GM23338 (cell line): ENCODE measurements around the gene ATP5F1B. TPM values are rescaled to one million over a fixed set of nuclear protein-coding genes. Genes with fewer than 3 reads are reported as not detected.

Experiments used
- ATAC-seq: fragments of 200-7000 bp; cut with Tn5 transposase; 3 replicates; pipeline ENCODE4 v1.9.1; 2020
- DNase-seq: peaks from one replicate; pipeline ENCODE4 v3.0.0-alpha.2; 2015; ENCODE audit warnings: low spot score
- H2AFZ ChIP-seq: fragments of 200-600 bp; sonication (generic); 2 replicates; pipeline ENCODE4 v1.8.0; 2016; ENCODE audit warnings: antibody characterized with exemption, mild to moderate bottlenecking, moderate library complexity
- H3F3A ChIP-seq: fragments of 200-600 bp; sonication (generic); replicated peaks from 2 replicates; pipeline ENCODE4 v1.8.0; 2017; ENCODE audit warnings: antibody characterized with exemption, mixed run types, low read depth
- H3K27ac ChIP-seq: fragments of 200-600 bp; sonication (generic); 2 replicates; pipeline ENCODE4 v1.6.1; 2016; ENCODE audit warnings: low read depth
- H3K27me3 ChIP-seq: fragments of 200-600 bp; sonication (generic); 2 replicates; pipeline ENCODE4 v1.8.0; 2016; ENCODE audit warnings: mild to moderate bottlenecking, mixed run types, moderate library complexity; ENCODE audit not compliant: insufficient read depth
- H3K36me3 ChIP-seq: fragments of 200-600 bp; sonication (generic); 2 replicates; pipeline ENCODE4 v1.8.0; 2016; ENCODE audit warnings: mild to moderate bottlenecking; ENCODE audit not compliant: insufficient read depth
- H3K4me1 ChIP-seq: fragments of 200-600 bp; sonication (generic); 2 replicates; pipeline ENCODE4 v1.8.0; 2016; ENCODE audit warnings: mild to moderate bottlenecking, moderate library complexity; ENCODE audit not compliant: insufficient read depth
- H3K4me2 ChIP-seq: fragments of 200-600 bp; sonication (generic); 2 replicates; pipeline ENCODE4 v1.7.1; 2017; ENCODE audit warnings: mixed run types
- H3K4me3 ChIP-seq: fragments of 200-600 bp; sonication (generic); 2 replicates; pipeline ENCODE4 v1.6.1; 2016; ENCODE audit warnings: mixed run types
- H3K79me2 ChIP-seq: fragments of 200-600 bp; sonication (generic); replicated peaks from 2 replicates; pipeline ENCODE4 v1.8.0; 2017; ENCODE audit warnings: mild to moderate bottlenecking; ENCODE audit not compliant: insufficient read depth
- H3K9me2 ChIP-seq: fragments of 200-600 bp; sonication (generic); 2 replicates; pipeline ENCODE4 v1.8.0; 2017; ENCODE audit not compliant: insufficient read depth
- H4K20me1 ChIP-seq: fragments of 200-600 bp; sonication (generic); replicated peaks from 2 replicates; pipeline ENCODE4 v1.8.0; 2017; ENCODE audit warnings: mild to moderate bottlenecking; ENCODE audit not compliant: insufficient read depth
- H3K27ac Mint-ChIP-seq: 2 replicates; pipeline ENCODE4 v1.8.0; 2020; ENCODE audit warnings: inconsistent platforms, mild to moderate bottlenecking, moderate library complexity, mixed read lengths
- H3K27me3 Mint-ChIP-seq: 3 replicates; pipeline ENCODE4 v1.8.0; 2022; ENCODE audit warnings: low read depth, mild to moderate bottlenecking, moderate library complexity, mixed read lengths, inconsistent platforms; ENCODE audit not compliant: insufficient read depth, poor library complexity
- H3K36me3 Mint-ChIP-seq: 3 replicates; pipeline ENCODE4 v1.8.0; 2021; ENCODE audit warnings: low read depth, mild to moderate bottlenecking, inconsistent platforms, moderate library complexity, mixed read lengths
- H3K4me1 Mint-ChIP-seq: 3 replicates; pipeline ENCODE4 v1.8.0; 2020; ENCODE audit warnings: mild to moderate bottlenecking, inconsistent platforms, mixed read lengths
- H3K4me3 Mint-ChIP-seq: 3 replicates; pipeline ENCODE4 v1.8.0; 2021; ENCODE audit warnings: moderate library complexity, mild to moderate bottlenecking, inconsistent platforms, mixed read lengths
- H3K9me3 Mint-ChIP-seq: 3 replicates; pipeline ENCODE4 v1.8.0; 2020; ENCODE audit warnings: moderate library complexity, mild to moderate bottlenecking, inconsistent platforms, mixed read lengths
- CREB1 ChIP-seq: fragments of 250-450 bp; sonication (Bioruptor Pico); IDR thresholded peaks from 2 replicates; pipeline ENCODE4 v1.5.0; 2020; ENCODE audit warnings: low read depth, mild to moderate bottlenecking, moderate library complexity
- EZH2 ChIP-seq: fragments of 200-600 bp; sonication (generic); IDR thresholded peaks from one replicate; pipeline ENCODE4 v1.8.0; 2017; ENCODE audit warnings: antibody characterized with exemption, mild to moderate bottlenecking, low read depth; ENCODE audit not compliant: unreplicated experiment
- EZH2phosphoT487 ChIP-seq: fragments of 200-600 bp; sonication (generic); IDR thresholded peaks from one replicate; pipeline ENCODE4 v1.8.1; 2018; ENCODE audit warnings: antibody characterized with exemption; ENCODE audit not compliant: unreplicated experiment
- JUNB ChIP-seq: IDR thresholded peaks from one replicate; pipeline ENCODE4 v1.6.1; 2016; ENCODE audit warnings: antibody characterized with exemption; ENCODE audit not compliant: unreplicated experiment
- NANOG ChIP-seq: IDR thresholded peaks from 2 replicates; pipeline ENCODE4 v1.6.1; 2016; ENCODE audit warnings: antibody characterized with exemption, borderline replicate concordance
- POLR2AphosphoS5 ChIP-seq: IDR thresholded peaks from 2 replicates; pipeline ENCODE4 v1.6.1; 2016; ENCODE audit warnings: antibody characterized with exemption, low read depth
- STAT1 ChIP-seq: IDR thresholded peaks from one replicate; pipeline ENCODE4 v1.6.1; 2016; ENCODE audit warnings: antibody characterized with exemption; ENCODE audit not compliant: unreplicated experiment
- ZNF114 ChIP-seq: fragments of 250-450 bp; sonication (Bioruptor Pico); IDR thresholded peaks from 2 replicates; pipeline ENCODE4 v1.5.0; 2020; ENCODE audit warnings: mild to moderate bottlenecking, moderate library complexity
- ZNF331 ChIP-seq: fragments of 250-450 bp; sonication (Bioruptor Pico); IDR thresholded peaks from 2 replicates; pipeline ENCODE4 v1.5.0; 2020; ENCODE audit warnings: low read depth, mild to moderate bottlenecking, moderate library complexity
- polyA plus RNA-seq: library from polyadenylated mRNA; unstranded; fragments of >200 nt; fragmentation: Nextera tagmentation; extraction: Ambion mirVana; gene quantifications from 2 replicates; pipeline ENCODE4 v1.2.1, GENCODE V29; 2016
- total RNA-seq: library from RNA; depleted of rRNA; stranded (reverse); fragments of >200 nt; shearing (Covaris generic); gene quantifications from 2 replicates; pipeline ENCODE4 v1.2.3, GENCODE V29; 2014
- TF ChIP-seq, protein P1 (sequence below): fragments of 250-450 bp; sonication (Bioruptor Pico); IDR thresholded peaks from 2 replicates; pipeline ENCODE4 v1.5.0; 2020; ENCODE audit warnings: mild to moderate bottlenecking, moderate library complexity
- TF ChIP-seq, protein P2 (sequence below), 2 experiments: fragments of 200-600 bp in 1 of 2; sonication (generic) in 1 of 2; conservative IDR thresholded peaks; 2 replicates each; pipeline versions ENCODE4 v1.5.1 to v1.6.1; 2016 to 2017; ENCODE audit warnings: antibody characterized with exemption in 2 of 2, low read depth in 2 of 2, mild to moderate bottlenecking in 2 of 2, moderate library complexity in 1 of 2
- TF ChIP-seq, protein P3 (sequence below): IDR thresholded peaks from one replicate; pipeline ENCODE4 v1.6.1; 2018; ENCODE audit warnings: antibody characterized with exemption; ENCODE audit not compliant: unreplicated experiment
- TF ChIP-seq, protein P4 (sequence below): IDR thresholded peaks from 2 replicates; pipeline ENCODE4 v1.6.1; 2016; ENCODE audit warnings: antibody characterized with exemption

ATP5F1B gene
- total and polyA plus RNA-seq, 2 experiments from 2014 or later: 763 to 956 TPM

DNA sequence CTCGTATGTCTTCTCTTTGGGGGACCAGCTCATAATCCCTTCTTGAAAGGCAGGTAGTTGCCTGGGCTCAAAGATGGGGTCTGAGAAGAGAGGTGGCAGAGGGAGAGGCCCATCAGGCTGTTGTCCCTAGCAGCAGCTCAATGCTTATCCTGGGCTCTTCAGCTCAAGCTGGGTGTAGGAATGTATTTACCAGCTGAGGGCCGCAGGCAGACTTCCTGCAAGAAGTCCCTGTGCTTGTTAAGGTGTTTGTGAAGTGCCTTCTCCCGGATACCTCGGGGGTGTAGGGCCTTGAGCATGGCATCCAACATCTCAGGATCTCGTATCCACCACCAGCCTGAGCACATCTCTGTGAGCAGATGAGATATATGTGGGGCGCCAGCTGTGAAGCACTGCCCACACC lies 45.0 kb downstream of the ATP5F1B start:
- no peak overlapping the region for H3K4me3 ChIP-seq
- ATAC-seq (no peak), DNase-seq (no peak)
- no peaks in the 10 kb centered on the region for H3K9me3 Mint-ChIP-seq
- H3K4me1 ChIP-seq: peaks cover 10% of the 10 kb centered on the region
- H3K9me2 ChIP-seq: no peaks in the 10 kb centered on the region
- no peak overlapping the region for H3K4me3 Mint-ChIP-seq
- H4K20me1 ChIP-seq: peaks cover 4% of the 10 kb centered on the region; the same call in 1 of the 2 replicates
- H3K4me1 Mint-ChIP-seq: peaks cover 15% of the 10 kb centered on the region; the same call in 2 of the 3 replicates
- H3K4me2 ChIP-seq: no peak overlapping the region
- H3K27me3 Mint-ChIP-seq: peaks cover 10% of the 10 kb centered on the region
- H3K27ac Mint-ChIP-seq: no peak overlapping the region
- no peak overlapping the region for H3K27ac ChIP-seq
- H3F3A ChIP-seq: peaks cover 14% of the 10 kb centered on the region
- no peaks in the 10 kb centered on the region for H3K27me3 ChIP-seq
- no peak for TF ChIP-seq POLR2AphosphoS5
- TF ChIP-seq EZH2: no peak
- no peak for TF ChIP-seq CREB1 (CRISPR knock-in tag)
- no peak for TF ChIP-seq ZNF331
- TF ChIP-seq NANOG: no peak
- TF ChIP-seq, protein P1, sequence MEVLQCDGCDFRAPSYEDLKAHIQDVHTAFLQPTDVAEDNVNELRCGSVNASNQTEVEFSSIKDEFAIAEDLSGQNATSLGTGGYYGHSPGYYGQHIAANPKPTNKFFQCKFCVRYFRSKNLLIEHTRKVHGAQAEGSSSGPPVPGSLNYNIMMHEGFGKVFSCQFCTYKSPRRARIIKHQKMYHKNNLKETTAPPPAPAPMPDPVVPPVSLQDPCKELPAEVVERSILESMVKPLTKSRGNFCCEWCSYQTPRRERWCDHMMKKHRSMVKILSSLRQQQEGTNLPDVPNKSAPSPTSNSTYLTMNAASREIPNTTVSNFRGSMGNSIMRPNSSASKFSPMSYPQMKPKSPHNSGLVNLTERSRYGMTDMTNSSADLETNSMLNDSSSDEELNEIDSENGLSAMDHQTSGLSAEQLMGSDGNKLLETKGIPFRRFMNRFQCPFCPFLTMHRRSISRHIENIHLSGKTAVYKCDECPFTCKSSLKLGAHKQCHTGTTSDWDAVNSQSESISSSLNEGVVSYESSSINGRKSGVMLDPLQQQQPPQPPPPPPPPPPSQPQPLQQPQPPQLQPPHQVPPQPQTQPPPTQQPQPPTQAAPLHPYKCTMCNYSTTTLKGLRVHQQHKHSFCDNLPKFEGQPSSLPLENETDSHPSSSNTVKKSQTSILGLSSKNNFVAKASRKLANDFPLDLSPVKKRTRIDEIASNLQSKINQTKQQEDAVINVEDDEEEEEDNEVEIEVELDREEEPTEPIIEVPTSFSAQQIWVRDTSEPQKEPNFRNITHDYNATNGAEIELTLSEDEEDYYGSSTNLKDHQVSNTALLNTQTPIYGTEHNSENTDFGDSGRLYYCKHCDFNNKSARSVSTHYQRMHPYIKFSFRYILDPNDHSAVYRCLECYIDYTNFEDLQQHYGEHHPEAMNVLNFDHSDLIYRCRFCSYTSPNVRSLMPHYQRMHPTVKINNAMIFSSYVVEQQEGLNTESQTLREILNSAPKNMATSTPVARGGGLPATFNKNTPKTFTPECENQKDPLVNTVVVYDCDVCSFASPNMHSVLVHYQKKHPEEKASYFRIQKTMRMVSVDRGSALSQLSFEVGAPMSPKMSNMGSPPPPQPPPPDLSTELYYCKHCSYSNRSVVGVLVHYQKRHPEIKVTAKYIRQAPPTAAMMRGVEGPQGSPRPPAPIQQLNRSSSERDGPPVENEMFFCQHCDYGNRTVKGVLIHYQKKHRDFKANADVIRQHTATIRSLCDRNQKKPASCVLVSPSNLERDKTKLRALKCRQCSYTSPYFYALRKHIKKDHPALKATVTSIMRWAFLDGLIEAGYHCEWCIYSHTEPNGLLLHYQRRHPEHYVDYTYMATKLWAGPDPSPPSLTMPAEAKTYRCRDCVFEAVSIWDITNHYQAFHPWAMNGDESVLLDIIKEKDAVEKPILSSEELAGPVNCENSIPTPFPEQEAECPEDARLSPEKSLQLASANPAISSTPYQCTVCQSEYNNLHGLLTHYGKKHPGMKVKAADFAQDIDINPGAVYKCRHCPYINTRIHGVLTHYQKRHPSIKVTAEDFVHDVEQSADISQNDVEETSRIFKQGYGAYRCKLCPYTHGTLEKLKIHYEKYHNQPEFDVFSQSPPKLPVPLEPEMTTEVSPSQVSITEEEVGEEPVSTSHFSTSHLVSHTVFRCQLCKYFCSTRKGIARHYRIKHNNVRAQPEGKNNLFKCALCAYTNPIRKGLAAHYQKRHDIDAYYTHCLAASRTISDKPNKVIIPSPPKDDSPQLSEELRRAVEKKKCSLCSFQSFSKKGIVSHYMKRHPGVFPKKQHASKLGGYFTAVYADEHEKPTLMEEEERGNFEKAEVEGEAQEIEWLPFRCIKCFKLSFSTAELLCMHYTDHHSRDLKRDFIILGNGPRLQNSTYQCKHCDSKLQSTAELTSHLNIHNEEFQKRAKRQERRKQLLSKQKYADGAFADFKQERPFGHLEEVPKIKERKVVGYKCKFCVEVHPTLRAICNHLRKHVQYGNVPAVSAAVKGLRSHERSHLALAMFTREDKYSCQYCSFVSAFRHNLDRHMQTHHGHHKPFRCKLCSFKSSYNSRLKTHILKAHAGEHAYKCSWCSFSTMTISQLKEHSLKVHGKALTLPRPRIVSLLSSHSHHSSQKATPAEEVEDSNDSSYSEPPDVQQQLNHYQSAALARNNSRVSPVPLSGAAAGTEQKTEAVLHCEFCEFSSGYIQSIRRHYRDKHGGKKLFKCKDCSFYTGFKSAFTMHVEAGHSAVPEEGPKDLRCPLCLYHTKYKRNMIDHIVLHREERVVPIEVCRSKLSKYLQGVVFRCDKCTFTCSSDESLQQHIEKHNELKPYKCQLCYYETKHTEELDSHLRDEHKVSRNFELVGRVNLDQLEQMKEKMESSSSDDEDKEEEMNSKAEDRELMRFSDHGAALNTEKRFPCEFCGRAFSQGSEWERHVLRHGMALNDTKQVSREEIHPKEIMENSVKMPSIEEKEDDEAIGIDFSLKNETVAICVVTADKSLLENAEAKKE (CRISPR knock-in tag): no peak
- no peak for TF ChIP-seq EZH2phosphoT487
- TF ChIP-seq, protein P2, sequence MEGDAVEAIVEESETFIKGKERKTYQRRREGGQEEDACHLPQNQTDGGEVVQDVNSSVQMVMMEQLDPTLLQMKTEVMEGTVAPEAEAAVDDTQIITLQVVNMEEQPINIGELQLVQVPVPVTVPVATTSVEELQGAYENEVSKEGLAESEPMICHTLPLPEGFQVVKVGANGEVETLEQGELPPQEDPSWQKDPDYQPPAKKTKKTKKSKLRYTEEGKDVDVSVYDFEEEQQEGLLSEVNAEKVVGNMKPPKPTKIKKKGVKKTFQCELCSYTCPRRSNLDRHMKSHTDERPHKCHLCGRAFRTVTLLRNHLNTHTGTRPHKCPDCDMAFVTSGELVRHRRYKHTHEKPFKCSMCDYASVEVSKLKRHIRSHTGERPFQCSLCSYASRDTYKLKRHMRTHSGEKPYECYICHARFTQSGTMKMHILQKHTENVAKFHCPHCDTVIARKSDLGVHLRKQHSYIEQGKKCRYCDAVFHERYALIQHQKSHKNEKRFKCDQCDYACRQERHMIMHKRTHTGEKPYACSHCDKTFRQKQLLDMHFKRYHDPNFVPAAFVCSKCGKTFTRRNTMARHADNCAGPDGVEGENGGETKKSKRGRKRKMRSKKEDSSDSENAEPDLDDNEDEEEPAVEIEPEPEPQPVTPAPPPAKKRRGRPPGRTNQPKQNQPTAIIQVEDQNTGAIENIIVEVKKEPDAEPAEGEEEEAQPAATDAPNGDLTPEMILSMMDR (conservative IDR thresholded peaks at IDR 0.05; ENCODE audit: low read depth in 2 of 2): no peak
- TF ChIP-seq STAT1: no peak
- TF ChIP-seq, protein P3, sequence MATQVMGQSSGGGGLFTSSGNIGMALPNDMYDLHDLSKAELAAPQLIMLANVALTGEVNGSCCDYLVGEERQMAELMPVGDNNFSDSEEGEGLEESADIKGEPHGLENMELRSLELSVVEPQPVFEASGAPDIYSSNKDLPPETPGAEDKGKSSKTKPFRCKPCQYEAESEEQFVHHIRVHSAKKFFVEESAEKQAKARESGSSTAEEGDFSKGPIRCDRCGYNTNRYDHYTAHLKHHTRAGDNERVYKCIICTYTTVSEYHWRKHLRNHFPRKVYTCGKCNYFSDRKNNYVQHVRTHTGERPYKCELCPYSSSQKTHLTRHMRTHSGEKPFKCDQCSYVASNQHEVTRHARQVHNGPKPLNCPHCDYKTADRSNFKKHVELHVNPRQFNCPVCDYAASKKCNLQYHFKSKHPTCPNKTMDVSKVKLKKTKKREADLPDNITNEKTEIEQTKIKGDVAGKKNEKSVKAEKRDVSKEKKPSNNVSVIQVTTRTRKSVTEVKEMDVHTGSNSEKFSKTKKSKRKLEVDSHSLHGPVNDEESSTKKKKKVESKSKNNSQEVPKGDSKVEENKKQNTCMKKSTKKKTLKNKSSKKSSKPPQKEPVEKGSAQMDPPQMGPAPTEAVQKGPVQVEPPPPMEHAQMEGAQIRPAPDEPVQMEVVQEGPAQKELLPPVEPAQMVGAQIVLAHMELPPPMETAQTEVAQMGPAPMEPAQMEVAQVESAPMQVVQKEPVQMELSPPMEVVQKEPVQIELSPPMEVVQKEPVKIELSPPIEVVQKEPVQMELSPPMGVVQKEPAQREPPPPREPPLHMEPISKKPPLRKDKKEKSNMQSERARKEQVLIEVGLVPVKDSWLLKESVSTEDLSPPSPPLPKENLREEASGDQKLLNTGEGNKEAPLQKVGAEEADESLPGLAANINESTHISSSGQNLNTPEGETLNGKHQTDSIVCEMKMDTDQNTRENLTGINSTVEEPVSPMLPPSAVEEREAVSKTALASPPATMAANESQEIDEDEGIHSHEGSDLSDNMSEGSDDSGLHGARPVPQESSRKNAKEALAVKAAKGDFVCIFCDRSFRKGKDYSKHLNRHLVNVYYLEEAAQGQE: no peak
- TF ChIP-seq, protein P4, sequence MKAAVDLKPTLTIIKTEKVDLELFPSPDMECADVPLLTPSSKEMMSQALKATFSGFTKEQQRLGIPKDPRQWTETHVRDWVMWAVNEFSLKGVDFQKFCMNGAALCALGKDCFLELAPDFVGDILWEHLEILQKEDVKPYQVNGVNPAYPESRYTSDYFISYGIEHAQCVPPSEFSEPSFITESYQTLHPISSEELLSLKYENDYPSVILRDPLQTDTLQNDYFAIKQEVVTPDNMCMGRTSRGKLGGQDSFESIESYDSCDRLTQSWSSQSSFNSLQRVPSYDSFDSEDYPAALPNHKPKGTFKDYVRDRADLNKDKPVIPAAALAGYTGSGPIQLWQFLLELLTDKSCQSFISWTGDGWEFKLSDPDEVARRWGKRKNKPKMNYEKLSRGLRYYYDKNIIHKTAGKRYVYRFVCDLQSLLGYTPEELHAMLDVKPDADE: no peak
- no peak for TF ChIP-seq ZNF114 (CRISPR knock-in tag)
- TF ChIP-seq JUNB: no peak
- peaks cover 91% of the 10 kb centered on the region for H3K36me3 Mint-ChIP-seq
- no peak overlapping the region for H2AFZ ChIP-seq
- H3K79me2 ChIP-seq: no peaks in the 10 kb centered on the region
- H3K36me3 ChIP-seq: peaks cover 56% of the 10 kb centered on the region
